HuH-7.5 (cell line): ENCODE data around the gene PHACTR2.

Experiments used
- DNase-seq: peaks from one replicate; pipeline ENCODE4 v3.0.0; 2011; ENCODE audit warnings: low spot score

The PHACTR2 gene

DNA sequence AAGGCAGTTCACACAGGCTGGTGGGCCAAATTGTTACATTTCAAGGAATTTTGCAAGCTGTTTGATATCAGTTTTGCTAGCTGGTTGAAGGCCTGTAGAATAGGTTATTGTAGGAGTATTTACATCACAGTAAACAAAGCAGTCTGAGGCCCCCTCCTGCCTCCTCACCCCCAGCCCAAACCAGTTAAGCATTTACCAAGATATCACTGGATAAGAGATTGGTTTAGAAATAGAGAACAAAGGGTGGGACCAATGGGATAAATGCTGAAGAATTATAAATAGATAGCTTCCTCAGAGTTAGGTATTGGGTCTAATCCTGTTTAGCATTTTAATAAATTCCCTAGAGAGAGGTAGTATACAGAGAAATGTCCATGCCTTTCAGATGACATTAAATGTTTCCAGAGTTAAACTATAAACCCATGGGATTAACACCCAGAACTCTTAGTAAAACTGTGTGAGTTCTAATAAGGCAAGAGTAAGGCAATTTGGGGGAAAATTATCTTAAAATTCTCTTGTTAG, 2.3 kb upstream of the PHACTR2 start:
- DNase-seq = no peak

DNA sequence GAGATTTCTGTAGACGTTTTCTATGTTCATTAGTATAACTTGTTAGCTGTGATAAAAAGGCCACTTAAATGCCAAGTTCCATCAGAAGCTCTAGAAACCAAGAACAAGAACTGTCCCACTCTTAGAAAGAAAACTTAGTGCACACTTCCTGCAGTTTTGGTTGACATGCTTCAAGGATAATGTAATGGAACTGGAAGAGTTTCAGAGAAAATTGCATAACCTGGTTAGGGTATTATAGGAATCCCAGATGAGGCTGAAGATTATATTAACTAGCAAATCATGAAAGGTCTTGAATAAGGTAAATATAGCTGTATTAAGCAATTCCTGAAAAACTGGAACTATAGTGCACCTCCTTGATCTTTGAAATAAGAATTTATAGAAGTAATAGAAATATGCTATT, 1.8 kb upstream of the PHACTR2 start:
- no peak for DNase-seq

DNA sequence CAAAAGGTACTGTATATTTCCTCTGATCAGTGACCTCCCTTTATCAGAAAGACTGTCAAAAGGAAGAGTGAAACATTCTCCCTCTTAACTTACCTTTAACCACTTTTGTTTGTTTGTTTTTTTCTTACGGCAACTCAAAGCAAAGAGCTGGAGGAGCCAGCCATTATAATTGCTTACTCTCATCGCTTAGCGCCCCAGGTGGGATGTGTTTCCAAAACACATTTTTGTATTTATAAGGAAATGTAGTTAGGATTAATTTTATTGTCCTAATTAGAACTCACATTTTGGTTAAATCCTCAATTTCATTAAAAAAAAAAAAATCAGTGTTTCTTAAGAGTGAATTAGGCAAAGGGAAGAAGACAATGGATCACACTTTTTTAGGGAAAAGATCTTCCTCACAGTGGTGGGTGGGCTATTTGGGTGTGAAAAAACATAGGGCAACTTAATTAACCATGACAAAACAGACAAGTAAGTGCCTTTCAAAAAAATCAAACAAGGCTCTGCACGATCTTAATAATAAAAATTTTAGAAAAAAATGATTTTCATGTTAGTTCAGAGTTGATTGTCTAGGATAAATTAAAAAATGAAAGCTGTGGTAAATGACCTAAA, 1.2 kb upstream of the PHACTR2 start:
- no peak for DNase-seq

DNA sequence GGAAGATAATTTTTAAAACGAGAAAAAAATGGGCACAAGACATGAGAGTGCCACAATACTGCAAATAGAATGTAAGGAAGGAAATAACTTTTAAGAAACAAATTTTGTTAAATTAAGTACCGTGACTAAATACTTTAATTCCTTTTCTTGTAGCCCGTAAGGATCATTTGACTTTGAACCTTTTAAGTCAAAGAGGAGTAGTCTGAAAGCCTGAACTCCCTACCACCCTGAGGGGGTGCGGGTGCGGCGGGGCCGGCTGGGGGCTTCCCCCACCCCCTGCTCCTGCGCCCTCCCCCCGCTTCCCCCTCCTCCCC, 231 bp upstream of the PHACTR2 start:
- no peak for DNase-seq

DNA sequence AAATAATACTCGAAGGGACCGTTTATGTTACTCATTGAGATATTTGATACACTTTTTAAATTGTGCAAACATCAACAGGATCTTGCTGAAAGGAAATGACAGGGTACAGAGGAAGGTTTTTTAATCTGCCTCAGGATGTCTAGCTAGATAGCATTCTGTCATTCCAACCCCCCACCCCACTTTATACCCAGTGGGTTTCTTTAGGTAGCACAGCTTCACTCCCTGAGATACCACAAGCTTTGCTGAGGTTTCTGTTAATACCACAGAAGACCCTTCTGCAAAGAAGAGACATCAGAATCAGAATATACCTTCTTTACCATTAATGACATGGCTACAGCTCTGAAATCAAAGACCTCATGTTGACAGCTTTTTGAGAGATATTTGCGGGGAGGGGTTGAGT, 1.3 kb downstream of the PHACTR2 start:
- no peak for DNase-seq

DNA sequence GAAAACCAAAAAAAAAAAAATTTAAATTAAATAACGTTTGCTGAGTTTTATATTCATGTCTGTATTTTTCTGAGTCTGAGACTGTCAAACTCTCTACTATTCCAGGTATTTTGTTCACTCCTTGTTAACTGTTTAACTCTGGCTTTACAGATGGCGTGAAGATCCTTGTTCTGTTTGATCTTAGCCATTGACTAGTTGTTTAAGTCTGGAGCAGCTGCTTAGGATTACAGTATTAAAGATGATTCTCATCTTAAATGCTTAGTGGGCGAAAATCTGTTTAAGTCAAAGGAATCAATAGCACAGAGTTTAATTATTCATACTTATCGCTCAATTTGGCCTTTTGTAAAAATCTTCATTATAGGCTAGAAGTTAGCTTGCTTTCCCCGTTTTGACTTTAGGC, 2.4 kb downstream of the PHACTR2 start:
- no peak for DNase-seq

DNA sequence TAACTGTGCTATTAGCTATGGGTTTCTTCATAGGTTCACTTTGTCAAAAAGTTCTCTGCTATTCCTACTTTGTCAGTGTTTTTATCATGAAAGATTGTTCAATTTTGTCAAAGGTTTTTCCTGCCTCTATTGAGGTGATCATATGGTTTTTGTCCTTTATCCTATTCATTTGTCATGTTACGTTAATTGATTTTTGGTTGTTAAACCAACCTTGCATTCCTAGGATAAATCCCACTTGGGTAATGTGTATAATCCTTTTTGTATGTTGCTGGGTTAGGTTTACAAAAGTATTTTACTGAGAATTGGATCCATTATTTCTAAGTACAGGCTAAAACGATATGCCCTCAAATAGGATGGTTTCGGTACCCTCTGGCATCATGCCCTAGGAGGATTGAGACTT, 5.0 kb downstream of the PHACTR2 start:
- DNase-seq = no peak

DNA sequence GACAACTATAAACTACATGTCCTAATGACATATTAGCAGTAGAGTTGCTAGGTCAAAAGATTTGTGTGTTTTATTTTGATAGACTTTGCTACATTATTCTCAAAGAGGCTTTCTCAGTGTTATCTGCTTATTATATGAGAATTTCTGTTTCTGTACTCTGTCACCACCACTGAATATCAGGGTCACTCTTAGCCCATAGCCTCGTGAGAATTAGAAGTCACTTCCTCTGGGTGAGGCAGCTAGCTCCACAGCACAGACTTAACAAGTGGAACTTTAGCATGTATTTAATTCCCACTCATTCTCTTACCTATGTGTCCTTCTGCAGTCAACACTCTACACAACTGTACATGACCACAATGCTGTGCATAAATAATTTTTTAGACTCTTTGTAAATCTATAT, 6.7 kb downstream of the PHACTR2 start:
- no peak for DNase-seq

DNA sequence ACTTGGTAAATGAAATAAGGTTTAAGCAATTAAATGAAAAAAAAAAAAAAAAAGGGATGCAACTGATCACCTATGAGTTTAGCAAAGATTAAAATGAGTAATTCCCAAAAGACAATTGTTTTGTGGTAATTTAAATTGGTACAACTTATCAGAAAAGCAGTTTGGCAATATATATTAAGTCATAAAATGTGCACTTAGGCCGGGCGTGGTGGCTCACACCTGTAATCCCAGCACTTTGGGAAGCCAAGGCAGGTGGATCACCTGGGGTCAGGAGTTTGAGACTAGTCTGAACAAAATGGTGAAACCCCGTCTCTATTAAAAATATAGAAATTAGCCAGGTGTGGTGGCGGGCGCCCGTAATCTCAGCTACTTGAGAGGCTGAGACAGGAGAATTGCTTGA, 7.9 kb downstream of the PHACTR2 start:
- DNase-seq = no peak

DNA sequence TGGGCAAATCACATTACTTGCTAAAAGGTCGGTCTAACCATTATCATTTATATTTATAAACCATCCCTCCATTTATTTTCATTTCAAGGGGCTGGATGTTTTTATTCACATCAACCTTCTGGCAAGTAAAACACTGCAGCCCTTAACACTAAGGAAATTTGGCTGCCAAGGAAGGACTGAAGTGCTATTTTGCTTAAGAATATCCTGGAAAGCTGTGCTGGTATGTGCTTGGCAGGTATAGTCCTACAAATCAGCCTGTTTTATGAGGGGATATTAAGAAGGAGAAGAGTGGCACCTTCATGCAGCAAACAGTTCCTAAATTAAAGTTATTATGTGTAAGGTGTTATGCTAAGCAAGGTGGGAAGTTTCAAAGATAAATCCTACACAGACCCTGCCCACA, 9.8 kb downstream of the PHACTR2 start:
- DNase-seq = no peak

DNA sequence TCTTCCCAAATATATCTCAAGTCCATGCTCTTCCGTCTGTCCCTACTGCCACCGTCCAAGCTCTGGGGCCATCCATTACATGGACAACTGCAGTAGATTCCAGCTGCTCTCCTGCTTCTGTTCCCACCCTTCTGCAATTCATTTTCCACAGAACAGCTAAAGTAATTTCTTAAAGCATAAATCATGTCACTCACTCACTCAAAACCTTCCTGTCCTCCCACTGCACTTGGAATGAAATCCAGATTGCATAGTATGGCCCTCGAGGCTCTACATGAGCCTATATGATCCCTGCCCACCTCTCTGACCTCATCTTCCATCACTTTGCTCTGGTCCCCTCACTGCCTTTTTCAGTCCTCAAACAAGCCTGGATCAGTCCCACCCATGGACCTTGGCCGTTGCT, 10.9 kb downstream of the PHACTR2 start:
- no peak for DNase-seq

DNA sequence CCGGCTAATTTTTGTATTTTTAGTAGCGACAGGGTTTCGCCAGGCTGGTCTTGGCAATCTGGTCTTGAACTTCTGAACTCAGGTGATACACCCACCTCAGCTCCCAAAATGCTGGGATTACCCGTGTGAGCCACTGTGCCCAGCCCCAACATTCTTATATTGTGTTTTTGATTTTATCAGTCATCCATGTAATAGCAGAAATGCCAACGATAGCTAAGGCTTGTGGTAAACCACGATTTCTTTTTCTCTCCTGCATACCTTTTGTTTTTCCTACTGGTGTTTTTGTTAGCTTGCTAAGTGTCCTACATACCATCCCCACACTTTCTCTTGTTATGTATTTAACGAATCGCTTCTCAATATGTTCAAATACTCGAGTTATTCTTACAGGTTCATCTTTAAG, 12.1 kb downstream of the PHACTR2 start:
- DNase-seq = no peak

DNA sequence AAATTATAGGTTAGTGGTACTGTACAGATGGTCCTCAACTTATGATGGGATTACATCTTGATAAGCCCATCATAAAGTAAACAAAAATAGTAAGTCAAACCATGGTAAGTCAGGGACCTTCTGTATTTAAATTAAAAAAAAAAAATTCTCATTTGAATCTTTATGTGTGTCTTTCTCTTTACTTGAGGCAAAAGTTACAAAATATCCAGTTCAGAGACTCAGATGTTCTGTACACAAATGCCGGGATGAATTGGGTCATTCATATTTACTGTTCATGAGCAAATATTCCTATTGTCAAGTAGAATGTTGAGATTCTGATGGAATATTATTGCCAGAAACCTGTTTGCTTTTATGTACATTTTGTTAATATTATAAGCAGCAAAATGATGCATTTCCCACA, 13.4 kb downstream of the PHACTR2 start:
- no peak for DNase-seq

DNA sequence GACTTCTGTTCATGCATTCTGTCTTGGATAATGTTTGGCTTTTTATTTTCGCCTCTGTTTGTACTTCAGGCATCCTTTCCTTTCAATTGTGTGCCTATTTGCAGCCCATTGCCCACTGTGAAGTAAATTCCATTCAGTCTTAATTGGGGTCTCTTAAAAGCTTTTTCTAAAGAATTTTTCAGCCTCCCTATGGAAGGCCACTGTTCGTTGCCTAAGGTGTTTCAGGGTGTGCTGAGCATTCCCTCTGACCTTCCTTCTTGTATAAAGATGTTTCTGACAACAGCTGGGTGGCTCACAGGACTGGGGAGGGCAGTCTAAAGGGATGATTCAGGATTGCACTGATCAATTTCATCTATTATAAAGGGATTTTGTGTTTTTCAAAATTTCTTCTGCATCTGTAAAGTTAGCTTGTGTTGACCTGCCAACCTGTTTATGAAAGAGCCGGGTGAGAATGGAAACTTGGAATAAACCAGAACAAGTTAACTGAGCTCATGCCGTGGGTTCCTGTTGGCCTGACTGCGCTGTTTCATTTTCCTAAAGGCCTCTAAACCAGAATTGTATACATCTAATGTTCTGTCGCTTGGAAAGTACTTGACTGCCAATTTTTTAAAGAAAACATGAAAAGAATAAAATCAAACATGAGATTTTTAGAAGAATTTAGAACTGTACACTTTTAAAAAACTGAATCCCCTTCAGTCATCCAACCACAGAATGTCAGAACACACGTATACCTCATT, 14.3 kb downstream of the PHACTR2 start:
- no peak for DNase-seq

DNA sequence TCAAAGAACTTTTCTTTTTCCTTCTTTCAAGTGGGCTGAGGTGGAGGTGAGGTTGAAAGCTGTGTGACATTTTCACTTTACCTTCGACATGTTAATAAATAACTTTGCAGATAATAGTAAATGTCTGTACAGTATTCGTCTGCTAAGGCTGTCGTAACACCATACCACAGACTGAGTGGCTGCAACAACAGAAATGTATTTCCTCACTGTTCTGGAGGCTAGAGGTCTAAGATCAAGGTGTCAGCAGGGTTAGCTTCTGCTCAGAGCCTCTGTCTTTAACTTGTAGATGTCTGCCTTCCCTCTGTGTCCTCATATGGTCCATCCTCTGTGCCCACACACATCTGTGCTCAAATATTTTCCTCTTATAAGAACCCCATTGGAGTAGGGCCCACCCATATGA, 14.9 kb downstream of the PHACTR2 start:
- DNase-seq = no peak

DNA sequence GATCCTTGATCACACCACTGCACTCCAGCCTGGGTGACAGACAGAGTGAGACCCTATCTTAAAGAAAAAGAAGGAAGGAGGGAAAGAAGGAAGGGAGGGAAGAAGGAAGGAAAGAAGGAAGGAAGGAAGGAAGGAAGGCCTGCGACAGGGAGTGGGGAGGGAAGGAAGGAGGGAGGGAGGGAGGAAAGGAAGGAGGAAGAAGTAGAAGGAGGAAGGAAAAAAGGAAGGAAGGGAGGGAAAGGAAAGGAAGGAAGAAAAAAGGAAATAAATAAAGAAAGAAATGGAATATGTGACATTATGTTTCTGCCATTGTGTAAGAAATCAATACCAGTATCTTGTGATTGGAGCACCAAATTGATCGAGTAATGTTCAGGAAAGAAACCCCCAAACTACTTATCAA, 16.2 kb downstream of the PHACTR2 start:
- no peak for DNase-seq

DNA sequence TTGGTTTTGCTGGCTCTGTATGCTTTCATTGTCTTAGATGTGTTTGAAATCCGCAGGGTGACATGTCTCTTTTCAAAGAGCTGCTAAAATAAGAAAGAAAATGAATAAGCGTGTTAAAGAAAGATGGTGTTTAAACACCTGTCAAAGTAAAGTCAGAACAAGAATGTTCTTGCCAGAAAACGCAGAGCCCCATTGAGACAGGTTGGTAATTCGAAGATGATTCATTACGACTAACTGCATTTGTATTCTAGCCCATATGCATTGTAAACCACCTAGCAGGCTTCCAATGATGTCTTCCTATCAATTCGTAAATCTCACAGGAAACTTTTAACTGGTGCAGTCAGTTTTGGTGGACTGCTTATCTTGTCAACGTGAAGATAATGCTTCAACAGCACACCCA, 16.8 kb downstream of the PHACTR2 start:
- no peak for DNase-seq

DNA sequence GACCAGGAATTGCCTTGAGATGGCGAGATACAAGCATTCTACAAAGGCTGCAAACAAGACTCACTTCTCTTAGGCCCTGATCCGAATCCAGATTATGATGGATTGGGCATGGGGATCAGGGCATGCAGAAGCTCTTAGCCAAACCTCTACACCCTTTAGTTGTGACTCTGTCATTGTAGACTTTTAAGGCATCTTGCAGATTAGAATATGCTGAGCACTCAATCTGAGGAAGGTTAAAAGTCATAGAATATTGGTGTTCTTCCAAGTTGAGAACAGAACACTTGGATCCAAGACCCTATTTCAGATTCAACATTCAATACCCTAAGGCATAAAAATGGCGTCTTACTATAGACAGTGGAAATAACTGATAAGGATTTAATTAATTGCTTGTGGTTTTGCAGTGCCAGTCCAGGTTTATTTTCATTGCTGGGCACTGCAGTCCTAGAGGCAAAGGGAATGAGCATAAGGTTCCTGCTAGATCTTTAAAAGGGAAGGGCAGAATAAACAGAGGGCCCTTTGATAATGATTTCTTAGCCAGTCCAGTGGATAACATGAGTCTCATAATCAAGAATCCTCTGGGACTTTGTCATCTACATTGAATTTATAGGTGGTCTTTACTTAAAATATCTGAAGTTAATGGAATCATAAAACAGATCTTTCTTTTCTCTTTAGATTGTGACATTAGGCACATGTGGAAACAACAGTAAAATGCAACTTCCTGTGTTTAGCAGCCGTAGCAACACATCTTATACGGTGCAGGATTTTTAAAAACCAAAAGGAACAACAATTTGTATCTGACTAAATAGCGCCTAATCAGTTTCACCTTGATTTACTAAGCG, 17.6 kb downstream of the PHACTR2 start:
- DNase-seq = no peak

DNA sequence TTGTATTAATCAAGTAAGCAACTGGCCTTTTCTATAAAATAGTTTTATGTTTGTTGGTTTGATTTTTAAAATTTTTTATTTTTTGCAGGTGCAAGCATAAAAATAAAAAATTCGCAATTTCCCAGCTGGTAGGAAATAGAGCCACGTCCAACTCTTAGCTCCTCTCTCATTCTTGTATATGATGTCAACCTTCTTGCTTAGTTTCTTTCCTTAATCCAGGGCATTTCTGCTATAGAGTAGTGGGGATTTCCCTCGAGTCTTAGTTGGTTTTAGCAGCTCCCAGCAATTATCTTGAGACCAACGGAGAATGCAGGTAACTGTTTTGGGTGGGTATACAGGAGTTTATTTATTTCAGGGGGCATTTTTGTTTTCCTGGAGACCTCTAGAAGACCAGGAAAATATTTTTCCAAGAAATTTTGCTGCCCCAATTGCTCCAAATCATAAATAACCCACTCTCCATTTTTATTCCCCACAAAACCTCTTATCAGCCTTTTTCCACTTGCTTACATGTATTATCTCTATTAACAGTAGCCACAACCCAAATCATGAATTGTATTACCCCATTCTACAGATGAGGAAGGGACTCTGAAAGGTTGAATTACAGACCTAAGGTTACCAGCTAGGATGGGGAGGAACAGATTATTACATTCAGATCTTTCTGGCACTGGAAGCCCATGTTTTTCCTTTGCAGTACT, 18.4 kb downstream of the PHACTR2 start:
- DNase-seq = no peak

DNA sequence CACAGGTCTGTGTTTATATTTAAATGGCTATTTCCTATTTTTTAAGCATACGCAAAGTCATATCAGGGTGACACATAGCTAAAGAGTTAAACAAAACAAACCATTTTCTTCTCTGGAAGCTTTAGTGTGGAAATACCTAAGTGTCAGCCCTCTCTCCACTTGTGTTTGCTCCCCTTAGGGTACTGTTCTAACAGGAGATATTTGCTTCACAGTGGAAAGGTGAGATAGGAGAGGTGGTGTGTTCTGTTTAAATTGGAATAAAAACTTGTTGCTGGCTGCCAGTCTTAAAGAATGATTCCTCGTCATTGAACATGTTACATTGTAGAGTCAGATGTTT, 18.9 kb downstream of the PHACTR2 start:
- no peak for DNase-seq

DNA sequence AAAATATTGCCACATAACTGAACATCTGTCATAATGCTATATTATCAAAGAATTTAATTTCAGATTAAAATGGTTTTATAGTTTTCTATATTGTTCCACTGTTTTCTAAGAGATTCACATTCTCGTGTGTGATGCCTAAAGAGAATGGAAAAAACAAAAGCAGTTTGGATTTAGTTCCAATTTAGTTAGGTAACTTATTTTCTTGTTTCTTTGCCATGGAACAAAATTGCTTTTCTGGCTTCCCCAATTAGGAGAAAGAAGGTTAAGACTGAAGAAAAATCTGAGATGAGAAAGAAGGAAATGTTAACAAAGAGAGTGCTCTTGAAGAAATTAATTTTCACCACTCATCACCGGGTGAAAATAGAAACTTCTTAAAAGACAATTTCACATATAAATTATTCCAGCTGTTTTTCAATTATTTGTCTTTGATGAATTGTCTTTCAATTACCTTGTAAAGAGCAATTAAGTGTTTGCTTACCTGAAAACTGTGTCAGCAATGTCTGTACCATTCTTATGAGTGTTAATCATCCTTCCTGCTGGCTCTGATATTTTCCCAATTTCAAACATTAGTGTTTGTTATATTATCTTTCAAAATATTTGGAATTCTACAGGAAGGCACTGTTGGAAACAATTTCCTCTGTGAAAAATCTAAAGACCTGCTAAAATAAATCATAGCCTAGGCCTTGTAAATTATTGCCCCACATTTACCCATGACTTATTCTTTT, 19.5 kb downstream of the PHACTR2 start:
- DNase-seq = no peak

DNA sequence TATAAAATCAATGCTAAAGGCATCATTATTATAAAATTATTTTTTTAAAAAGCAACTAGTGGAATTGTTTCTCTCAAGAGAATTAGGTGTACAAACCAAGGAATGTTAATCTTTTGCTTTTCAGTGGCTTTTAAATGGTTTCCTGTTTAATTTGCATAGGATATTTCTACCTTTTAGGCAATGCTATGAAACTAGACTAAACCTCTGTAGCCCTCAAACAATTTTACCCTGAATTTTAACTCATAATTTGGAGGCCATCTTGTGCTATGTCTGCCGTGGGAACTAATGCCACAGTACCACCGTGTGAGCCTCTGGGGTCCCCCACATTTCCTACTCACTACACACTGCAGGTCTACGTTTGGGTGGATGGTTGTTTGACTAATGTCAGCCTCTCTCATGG, 20.6 kb downstream of the PHACTR2 start:
- DNase-seq = no peak
